Measurements from ENCODE around the gene CCDC157. TPM values are rescaled to one million over a fixed set of nuclear protein-coding genes. Genes with fewer than 3 reads are reported as not detected.

CCDC157 gene
- total and polyA plus RNA-seq, 7 experiments from 2014 or later: 1.4 to 6.9 (median 2.3) TPM

GRCh38 chr22:30310881-30311771, 45.7 kb upstream of the CCDC157 start:
- peaks cover 88 to 100% (median 92%) of the 10 kb centered on the region in 7 donors for H3K4me1 Mint-ChIP-seq
- H3K27ac Mint-ChIP-seq: peak overlapping the region; percentile 88 to 99 (median 97)
- Histone ChIP-seq H3K4me3 (ENCODE audit: low read length) (no peak overlapping the region), H3K9me3 (ENCODE audit: control insufficient read depth in 2 of 3, low read length in 3 of 3) (no peaks in the 10 kb centered on the region), H3K4me1 (ENCODE audit: control insufficient read depth in 2 of 2, insufficient read depth in 2 of 2, low read length in 2 of 2) (peaks cover 94 to 99% of the 10 kb centered on the region in 2 donors), H3K36me3 (ENCODE audit: control insufficient read depth in 2 of 3, insufficient read depth in 3 of 3, low read length in 3 of 3) (no peaks in the 10 kb centered on the region), H3K27ac (ENCODE audit: low read depth, low read length) (peak overlapping the region; percentile 75), H3K27me3 (ENCODE audit: control insufficient read depth in 2 of 2, insufficient read depth in 2 of 2, low read length in 2 of 2) (no peaks in the 10 kb centered on the region)
- peak overlapping the region; percentile 40 to 87 (median 80) for H3K4me3 Mint-ChIP-seq
- ChIA-PET CTCF (interaction anchor here (0.8 to 12.2 kb wide), 5 partner anchors 12 to 658 kb away, joined by 3 to 74 read pairs (median 3); partner anchors contain the start of genes CASTOR1 and MORC2), POLR2A (interaction anchor here (0.5 to 48.9 kb wide), 5 partner anchors 9 to 344 kb away, joined by 3 to 1265 read pairs (median 18); partner anchors contain the start of genes CASTOR1, CCDC157, SF3A1 and TBC1D10A)
- peaks cover 0 to 46% (median 14%) of the 10 kb centered on the region in 5 donors for H3K36me3 Mint-ChIP-seq
- no peak for ATAC-seq
- no peak for DNase-seq
- H3K9me3 Mint-ChIP-seq: peaks cover 0 to 3% (median 0%) of the 10 kb centered on the region in 11 donors
- intact Hi-C loops (cut with micrococcal nuclease): no loop called here
- H3K27me3 Mint-ChIP-seq: no peaks in the 10 kb centered on the region

- intact Hi-C loops (cut with micrococcal nuclease): no loop called here
- H3K36me3 ChIP-seq (ENCODE audit: control insufficient read depth in 2 of 3, insufficient read depth in 3 of 3, low read length in 3 of 3): no peaks in the 10 kb centered on the region
- peak overlapping the region; percentile 69 to 99 (median 96) for H3K27ac Mint-ChIP-seq
- ATAC-seq (no peak), DNase-seq (no peak)
- no peaks in the 10 kb centered on the region for H3K9me3 ChIP-seq (ENCODE audit: control insufficient read depth in 2 of 3, low read length in 3 of 3)
- no peaks in the 10 kb centered on the region for H3K27me3 Mint-ChIP-seq
- ChIA-PET POLR2A (interaction anchor here (2.8 to 48.9 kb wide), 3 partner anchors 8 to 44 kb away, joined by 9 to 1265 read pairs (median 1265); partner anchors contain the start of genes CASTOR1, CCDC157, SF3A1 and TBC1D10A), CTCF (interaction anchor here (0.8 to 12.2 kb wide), 2 partner anchors 22 to 43 kb away, joined by 3 to 74 read pairs; partner anchors contain the start of gene CASTOR1)
- peaks cover 86 to 100% (median 93%) of the 10 kb centered on the region in 7 donors for H3K4me1 Mint-ChIP-seq
- H3K27me3 ChIP-seq (ENCODE audit: control insufficient read depth in 2 of 2, insufficient read depth in 2 of 2, low read length in 2 of 2): no peaks in the 10 kb centered on the region
- H3K4me3 Mint-ChIP-seq: peak overlapping the region; percentile 16 to 87 (median 75)
- H3K27ac ChIP-seq (ENCODE audit: low read depth, low read length): peak overlapping the region; percentile 75
- H3K4me1 ChIP-seq (ENCODE audit: control insufficient read depth in 2 of 2, insufficient read depth in 2 of 2, low read length in 2 of 2): peaks cover 96 to 99% of the 10 kb centered on the region in 2 donors
- H3K9me3 Mint-ChIP-seq: peaks cover 0 to 3% (median 0%) of the 10 kb centered on the region in 11 donors
- peak overlapping the region; percentile 1 for H3K4me3 ChIP-seq (ENCODE audit: low read length)
- H3K36me3 Mint-ChIP-seq: peaks cover 0 to 47% (median 15%) of the 10 kb centered on the region in 5 donors
These were observed 44.8 kb upstream of the CCDC157 start for GRCh38 chr22:30312053-30312452.

GRCh38 chr22:30313527-30314363, 43.1 kb upstream of the CCDC157 start:
- ATAC-seq (no peak), DNase-seq (no peak)
- intact Hi-C loops (cut with micrococcal nuclease): loop anchor here in 1 of 2 donors (1.0 kb wide), 1 partner anchor 7 kb away; no protein-coding TSS in a partner anchor
- ChIA-PET CTCF (interaction anchor here (1.2 to 12.2 kb wide), 3 partner anchors 8 to 24 kb away, joined by 4 to 74 read pairs (median 5); partner anchors contain the start of genes CASTOR1 and TBC1D10A), POLR2A (interaction anchor here (0.6 to 48.9 kb wide), 6 partner anchors 6 to 110 kb away, joined by 4 to 1265 read pairs (median 6); partner anchors contain the start of genes CASTOR1, CCDC157, SF3A1 and TBC1D10A)
- H3K27me3 Mint-ChIP-seq: no peaks in the 10 kb centered on the region
- peaks cover 88 to 100% (median 94%) of the 10 kb centered on the region in 7 donors for H3K4me1 Mint-ChIP-seq
- peaks cover 0 to 3% (median 0%) of the 10 kb centered on the region in 11 donors for H3K9me3 Mint-ChIP-seq
- peak overlapping the region; percentile 11 to 87 (median 64) for H3K4me3 Mint-ChIP-seq
- Histone ChIP-seq H3K4me3 (ENCODE audit: low read length) (peak overlapping the region; percentile 24), H3K27me3 (ENCODE audit: control insufficient read depth in 2 of 2, insufficient read depth in 2 of 2, low read length in 2 of 2) (no peaks in the 10 kb centered on the region), H3K9me3 (ENCODE audit: control insufficient read depth in 2 of 3, low read length in 3 of 3) (no peaks in the 10 kb centered on the region), H3K27ac (ENCODE audit: low read depth, low read length) (peak overlapping the region; percentile 64), H3K4me1 (ENCODE audit: control insufficient read depth in 2 of 2, insufficient read depth in 2 of 2, low read length in 2 of 2) (peaks cover 85 to 99% of the 10 kb centered on the region in 2 donors), H3K36me3 (ENCODE audit: control insufficient read depth in 2 of 3, insufficient read depth in 3 of 3, low read length in 3 of 3) (peaks cover 0 to 13% (median 0%) of the 10 kb centered on the region in 3 experiments)
- H3K36me3 Mint-ChIP-seq: peaks cover 2 to 45% (median 15%) of the 10 kb centered on the region in 5 donors
- peak overlapping the region; percentile 59 to 98 (median 93) for H3K27ac Mint-ChIP-seq

DNA sequence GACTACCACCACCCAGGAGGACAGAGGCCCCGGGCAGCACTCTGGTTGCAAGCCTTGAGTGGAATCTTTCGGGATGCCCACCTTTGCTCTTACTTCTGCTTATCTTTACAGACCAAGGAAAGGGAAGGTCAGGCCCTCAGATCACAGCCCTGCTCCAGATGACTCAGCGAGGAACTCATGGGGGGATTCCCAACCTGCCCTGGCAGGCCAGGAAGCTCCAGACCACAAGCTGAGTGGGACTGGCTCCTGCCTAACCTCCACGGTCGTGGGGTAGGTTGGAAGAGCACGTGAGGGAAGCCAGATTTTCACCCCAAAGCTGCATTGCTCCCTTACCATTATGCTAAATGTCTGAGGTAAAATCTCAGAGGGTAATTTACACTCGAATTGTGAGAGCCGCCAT, 41.9 kb upstream of the CCDC157 start:
- peaks cover 73 to 99% of the 10 kb centered on the region in 2 donors for H3K4me1 ChIP-seq (ENCODE audit: control insufficient read depth in 2 of 2, insufficient read depth in 2 of 2, low read length in 2 of 2)
- peak overlapping the region; percentile 64 to 98 (median 90) for H3K27ac Mint-ChIP-seq
- no peaks in the 10 kb centered on the region for H3K27me3 Mint-ChIP-seq
- peak overlapping the region in 9 of 10 donors; percentile 14 to 87 (median 49) for H3K4me3 Mint-ChIP-seq
- peaks cover 0 to 3% (median 0%) of the 10 kb centered on the region in 11 donors for H3K9me3 Mint-ChIP-seq
- intact Hi-C loops (cut with micrococcal nuclease): loop anchor here in 1 of 2 donors (1.0 kb wide), 1 partner anchor 9 kb away; no protein-coding TSS in a partner anchor
- H3K36me3 Mint-ChIP-seq: peaks cover 6 to 50% (median 17%) of the 10 kb centered on the region in 5 donors
- no peak overlapping the region for H3K4me3 ChIP-seq (ENCODE audit: low read length)
- DNase-seq: peak in 2 of 9 donors; percentile 40 to 56
- H3K4me1 Mint-ChIP-seq: peaks cover 90 to 100% (median 95%) of the 10 kb centered on the region in 7 donors
- no peaks in the 10 kb centered on the region for H3K9me3 ChIP-seq (ENCODE audit: control insufficient read depth in 2 of 3, low read length in 3 of 3)
- CTCF ChIA-PET: interaction anchor here (1.2 to 12.2 kb wide), 2 partner anchors 9 to 25 kb away, joined by 3 to 74 read pairs; partner anchors contain the start of gene CASTOR1
- peak overlapping the region; percentile 64 for H3K27ac ChIP-seq (ENCODE audit: low read depth, low read length)
- POLR2A ChIA-PET: interaction anchor here (32.8 to 48.9 kb wide), 2 partner anchors 5 to 14 kb away, joined by 1265 read pairs; partner anchors contain the start of genes CASTOR1 and TBC1D10A
- peak; percentile 64 for ATAC-seq
- no peaks in the 10 kb centered on the region for H3K27me3 ChIP-seq (ENCODE audit: control insufficient read depth in 2 of 2, insufficient read depth in 2 of 2, low read length in 2 of 2)
- peaks cover 0 to 15% (median 0%) of the 10 kb centered on the region in 3 experiments for H3K36me3 ChIP-seq (ENCODE audit: control insufficient read depth in 2 of 3, insufficient read depth in 3 of 3, low read length in 3 of 3)

GRCh38 chr22:30315962-30316576, 40.7 kb upstream of the CCDC157 start:
- DNase-seq (no peak), ATAC-seq (no peak)
- Histone ChIP-seq H3K4me1 (ENCODE audit: control insufficient read depth in 2 of 2, insufficient read depth in 2 of 2, low read length in 2 of 2) (peaks cover 64 to 99% of the 10 kb centered on the region in 2 donors), H3K27me3 (ENCODE audit: control insufficient read depth in 2 of 2, insufficient read depth in 2 of 2, low read length in 2 of 2) (no peaks in the 10 kb centered on the region), H3K9me3 (ENCODE audit: control insufficient read depth in 2 of 3, low read length in 3 of 3) (no peaks in the 10 kb centered on the region), H3K4me3 (ENCODE audit: low read length) (no peak overlapping the region), H3K27ac (ENCODE audit: low read depth, low read length) (peak overlapping the region; percentile 64), H3K36me3 (ENCODE audit: control insufficient read depth in 2 of 3, insufficient read depth in 3 of 3, low read length in 3 of 3) (peaks cover 0 to 26% (median 4%) of the 10 kb centered on the region in 3 experiments)
- H3K27me3 Mint-ChIP-seq: no peaks in the 10 kb centered on the region
- peaks cover 92 to 100% (median 95%) of the 10 kb centered on the region in 7 donors for H3K4me1 Mint-ChIP-seq
- intact Hi-C loops (cut with micrococcal nuclease): no loop called here
- H3K27ac Mint-ChIP-seq: peak overlapping the region; percentile 69 to 98 (median 90)
- CTCF ChIA-PET: interaction anchor here (12.2 kb wide), 1 partner anchor 26 kb away, joined by 74 read pairs; the partner anchor contains the start of gene CASTOR1
- POLR2A ChIA-PET: interaction anchor here (0.6 to 48.9 kb wide), 3 partner anchors 4 to 34 kb away, joined by 5 to 1265 read pairs (median 1265); partner anchors contain the start of genes CASTOR1 and TBC1D10A
- peaks cover 0 to 3% (median 0%) of the 10 kb centered on the region in 11 donors for H3K9me3 Mint-ChIP-seq
- H3K4me3 Mint-ChIP-seq: peak overlapping the region; percentile 18 to 87 (median 62)
- peaks cover 6 to 57% (median 23%) of the 10 kb centered on the region in 5 donors for H3K36me3 Mint-ChIP-seq

Data from naive thymus-derived CD4-positive, alpha-beta T cell (primary cell).